NB4 (cell line): Measurements from ENCODE around the gene LAIR1.
A peak's percentile ranks its signal among the peaks of the same experiment; 100 is the strongest.
"Not testable (repeated sequence)": the region's sequence is repeated elsewhere in the genome, so short reads cannot be mapped to it uniquely, and the experiment has no call there.

Source experiments
- DNase-seq: peaks from one replicate; pipeline ENCODE4 v3.0.0; 2010; ENCODE audit warnings: low read depth
- H3K4me3 ChIP-seq: one replicate; pipeline ENCODE4 v1.5.1; 2011; ENCODE audit warnings: mild to moderate bottlenecking, low read depth, low read length, moderate library complexity
- CTCF ChIP-seq: IDR thresholded peaks from one replicate; pipeline ENCODE4 v1.5.1; 2012; ENCODE audit warnings: low read depth, low read length
- MYC ChIP-seq: IDR thresholded peaks from 2 replicates; pipeline ENCODE4 v1.6.1; 2011; ENCODE audit warnings: low read depth, low read length
- POLR2A ChIP-seq: IDR thresholded peaks from 2 replicates; pipeline ENCODE4 v1.6.1; 2011; ENCODE audit warnings: mild to moderate bottlenecking; ENCODE audit not compliant: insufficient read length; ENCODE audit errors: extremely low read depth
- TF ChIP-seq, protein P1 (sequence below): IDR thresholded peaks from 2 replicates; pipeline ENCODE4 v1.6.1; 2011; ENCODE audit warnings: low read depth, low read length

The LAIR1 gene

DNA sequence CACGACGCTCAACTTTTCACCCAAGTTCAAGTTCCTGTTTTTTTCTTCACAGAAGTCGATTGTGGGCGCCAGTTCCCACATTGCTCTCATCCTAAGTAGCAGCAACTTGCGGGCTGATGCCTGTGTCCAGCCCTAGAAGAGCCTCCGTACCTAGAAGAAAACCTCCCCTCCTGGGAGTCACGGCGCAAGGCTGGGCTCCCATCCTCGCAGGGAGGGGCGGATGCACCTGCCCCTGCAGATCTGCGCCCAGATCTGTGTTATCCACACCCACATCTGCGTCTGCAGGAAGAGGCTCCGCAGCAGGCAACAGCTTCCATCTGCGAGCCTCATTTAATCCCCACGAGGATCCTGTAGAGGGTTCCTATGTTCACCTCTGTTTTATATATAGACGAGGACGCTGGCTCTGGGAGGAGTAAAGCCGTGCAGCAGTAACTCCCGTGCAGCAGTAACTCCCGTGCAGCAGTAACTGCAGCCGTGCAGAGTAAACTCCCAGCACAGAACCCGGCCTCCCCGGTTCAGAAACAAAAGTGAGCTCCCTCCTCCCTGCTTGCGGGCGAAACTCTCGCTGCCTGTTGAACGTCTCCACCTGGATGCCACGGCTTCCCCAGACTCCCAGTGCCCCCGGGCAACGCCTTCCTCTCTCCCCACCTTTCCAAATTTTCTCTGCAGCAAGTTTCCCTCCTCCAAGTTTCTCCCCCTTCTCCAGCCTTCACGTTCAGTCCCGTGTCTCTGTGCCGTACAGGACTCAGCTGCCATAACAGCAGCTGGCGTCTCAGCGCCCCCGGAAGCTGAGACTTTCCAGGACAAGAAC is 23.5 kb upstream of the LAIR1 start:
- peak overlapping the region; percentile 59 for H3K4me3 ChIP-seq
- peak; percentile 92 for DNase-seq
- TF ChIP-seq POLR2A (no peak), MYC (peak; percentile 65)
- TF ChIP-seq, protein P1, sequence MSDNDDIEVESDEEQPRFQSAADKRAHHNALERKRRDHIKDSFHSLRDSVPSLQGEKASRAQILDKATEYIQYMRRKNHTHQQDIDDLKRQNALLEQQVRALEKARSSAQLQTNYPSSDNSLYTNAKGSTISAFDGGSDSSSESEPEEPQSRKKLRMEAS: peak; percentile 60; the same call in 1 of the 2 replicates

DNA sequence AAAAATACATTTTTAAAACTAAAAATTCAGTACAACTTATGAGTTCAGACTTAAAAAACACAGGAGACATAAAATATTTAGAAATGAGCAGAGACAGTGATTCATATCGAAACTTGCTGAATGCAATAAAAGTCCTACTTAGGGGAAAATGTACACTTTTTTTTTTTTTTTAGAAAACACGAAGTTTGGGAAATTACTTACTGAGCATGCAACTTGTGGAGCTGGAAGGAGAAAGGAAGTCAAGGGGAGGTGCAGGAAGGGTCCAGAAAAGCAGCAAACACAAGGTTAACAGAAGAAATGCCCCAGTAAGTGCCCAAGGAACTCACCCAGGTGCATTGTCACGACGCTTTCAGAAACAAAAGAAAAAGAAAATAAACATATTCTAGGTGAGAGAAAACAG is 18.6 kb upstream of the LAIR1 start:
- TF ChIP-seq MYC: no peak
- TF ChIP-seq, protein P1: no peak
- no peak for TF ChIP-seq POLR2A
- TF ChIP-seq CTCF: no peak
- H3K4me3 ChIP-seq: no peak overlapping the region
- DNase-seq: no peak

DNA sequence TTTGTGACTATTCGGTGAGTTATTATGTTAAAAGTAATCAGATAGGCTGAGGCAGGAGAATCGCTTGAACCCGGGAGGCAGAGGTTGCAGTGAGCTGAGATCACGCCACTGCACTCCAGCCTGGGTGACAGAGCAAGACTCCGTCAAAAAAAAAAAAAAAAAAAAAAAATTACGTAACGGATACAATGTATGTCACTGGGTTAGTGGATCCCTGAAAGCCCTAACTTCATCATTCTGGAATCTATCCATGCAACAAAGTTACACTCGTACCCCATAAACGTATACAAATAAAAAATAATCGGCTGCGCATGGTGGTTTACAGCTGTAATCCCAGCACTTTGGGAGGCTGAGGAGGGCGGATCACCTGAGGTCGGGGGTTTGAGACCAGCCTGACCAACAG is 17.3 kb upstream of the LAIR1 start:
- not testable (repeated sequence) for H3K4me3 ChIP-seq, DNase-seq

DNA sequence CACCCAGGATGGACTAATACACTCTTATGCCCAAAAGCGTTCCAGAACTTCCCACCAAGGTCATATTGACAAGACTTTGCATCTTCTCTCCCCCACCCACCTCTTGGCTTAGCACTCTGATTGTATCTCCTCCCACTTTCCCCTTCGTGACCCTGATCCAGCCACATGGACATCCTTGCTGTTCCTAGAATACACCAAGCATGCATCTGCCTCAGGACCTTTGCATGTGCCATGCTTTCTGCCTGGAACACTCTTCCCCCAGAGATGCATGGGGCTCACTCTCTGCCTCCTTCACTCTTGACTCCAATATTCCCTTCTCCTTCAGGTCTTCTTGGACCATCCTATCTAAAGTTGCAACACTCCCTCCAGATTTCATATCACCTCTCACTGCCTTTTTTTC is 16.2 kb upstream of the LAIR1 start:
- no peak for DNase-seq
- H3K4me3 ChIP-seq: no peak overlapping the region
- TF ChIP-seq MYC: no peak
- no peak for TF ChIP-seq CTCF
- no peak for TF ChIP-seq POLR2A
- TF ChIP-seq, protein P1: no peak

GRCh38 chr19:54379187-54379678 is 14.5 kb upstream of the LAIR1 start:
- DNase-seq: no peak
- TF ChIP-seq, protein P1: no peak
- no peak for TF ChIP-seq MYC
- no peak for TF ChIP-seq CTCF
- no peak for TF ChIP-seq POLR2A
- H3K4me3 ChIP-seq: peak overlapping the region; percentile 48

- H3K4me3 ChIP-seq: no peak overlapping the region
- TF ChIP-seq CTCF (no peak), MYC (no peak), POLR2A (no peak)
- TF ChIP-seq, protein P1: no peak
Measured at GRCh38 chr19:54376610-54377285, 12.0 kb upstream of the LAIR1 start.

More at GRCh38 chr19:54376610-54377285, 12.0 kb upstream of the LAIR1 start:
- DNase-seq: no peak
